Measurements from ENCODE around the gene ST6GALNAC1. TPM values are rescaled to one million over a fixed set of nuclear protein-coding genes. Genes with fewer than 3 reads are reported as not detected.
A peak's percentile ranks its signal among the peaks of the same experiment; 100 is the strongest.

The ST6GALNAC1 gene
- total and polyA plus RNA-seq, 2 of the 13 experiments (the other 11 are each of a cell fraction or from before 2014, with no cell fraction given) = not detected

DNA sequence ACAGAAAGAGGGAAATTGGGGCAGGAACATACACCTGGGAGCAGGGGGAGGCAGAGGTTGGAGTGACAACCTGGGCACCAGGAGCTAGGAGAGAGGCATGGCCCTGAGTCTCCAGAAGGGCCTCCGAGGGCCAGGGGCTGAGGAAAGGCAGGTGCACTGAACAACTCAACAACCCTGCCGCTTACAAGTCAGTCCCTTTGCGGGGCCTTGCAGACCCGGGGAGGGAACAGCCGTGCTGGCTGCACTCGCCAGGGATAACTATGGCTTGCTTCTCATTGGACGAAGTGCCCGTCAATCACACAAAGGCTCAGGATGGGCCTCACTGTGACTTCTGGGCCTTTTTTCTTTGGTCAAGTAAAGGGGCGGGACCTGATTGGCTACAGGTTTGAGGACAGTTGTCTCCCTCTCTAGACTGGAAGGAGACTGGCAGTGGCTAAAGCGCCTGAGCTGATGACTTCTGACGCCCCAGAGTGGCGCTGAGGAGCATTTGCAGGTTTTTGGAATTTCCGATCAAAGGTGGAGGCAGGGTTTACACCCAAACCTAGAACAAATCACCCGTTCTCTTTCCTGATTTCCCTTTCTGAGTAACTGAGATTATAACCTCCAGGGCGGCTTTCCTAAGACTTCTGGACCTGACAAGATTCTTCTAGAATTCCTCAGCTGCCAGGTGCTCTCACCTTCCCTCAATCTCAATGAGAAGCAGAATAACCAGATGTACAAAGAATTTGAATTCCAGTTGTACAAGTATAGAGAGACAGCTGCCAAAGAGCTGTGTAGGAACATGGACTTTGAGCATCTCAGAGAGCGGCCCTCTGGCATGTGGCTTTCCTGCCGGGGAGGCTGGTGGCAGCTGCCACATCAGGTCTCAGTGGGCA lies 30.3 kb downstream of the ST6GALNAC1 start (continued):
- TF ChIP-seq, protein P1, sequence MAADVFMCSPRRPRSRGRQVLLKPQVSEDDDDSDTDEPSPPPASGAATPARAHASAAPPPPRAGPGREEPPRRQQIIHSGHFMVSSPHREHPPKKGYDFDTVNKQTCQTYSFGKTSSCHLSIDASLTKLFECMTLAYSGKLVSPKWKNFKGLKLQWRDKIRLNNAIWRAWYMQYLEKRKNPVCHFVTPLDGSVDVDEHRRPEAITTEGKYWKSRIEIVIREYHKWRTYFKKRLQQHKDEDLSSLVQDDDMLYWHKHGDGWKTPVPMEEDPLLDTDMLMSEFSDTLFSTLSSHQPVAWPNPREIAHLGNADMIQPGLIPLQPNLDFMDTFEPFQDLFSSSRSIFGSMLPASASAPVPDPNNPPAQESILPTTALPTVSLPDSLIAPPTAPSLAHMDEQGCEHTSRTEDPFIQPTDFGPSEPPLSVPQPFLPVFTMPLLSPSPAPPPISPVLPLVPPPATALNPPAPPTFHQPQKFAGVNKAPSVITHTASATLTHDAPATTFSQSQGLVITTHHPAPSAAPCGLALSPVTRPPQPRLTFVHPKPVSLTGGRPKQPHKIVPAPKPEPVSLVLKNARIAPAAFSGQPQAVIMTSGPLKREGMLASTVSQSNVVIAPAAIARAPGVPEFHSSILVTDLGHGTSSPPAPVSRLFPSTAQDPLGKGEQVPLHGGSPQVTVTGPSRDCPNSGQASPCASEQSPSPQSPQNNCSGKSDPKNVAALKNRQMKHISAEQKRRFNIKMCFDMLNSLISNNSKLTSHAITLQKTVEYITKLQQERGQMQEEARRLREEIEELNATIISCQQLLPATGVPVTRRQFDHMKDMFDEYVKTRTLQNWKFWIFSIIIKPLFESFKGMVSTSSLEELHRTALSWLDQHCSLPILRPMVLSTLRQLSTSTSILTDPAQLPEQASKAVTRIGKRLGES (CRISPR knock-in tag; IDR thresholded peaks at IDR 0.05; ENCODE audit: borderline replicate concordance) = no peak
- TF ChIP-seq HIVEP1 (CRISPR knock-in tag; IDR thresholded peaks at IDR 0.05) (no peak), MIXL1 (CRISPR knock-in tag; IDR thresholded peaks at IDR 0.05) (no peak), HDAC2 (CRISPR knock-in tag; IDR thresholded peaks at IDR 0.05) (no peak), KDM5B (CRISPR knock-in tag; IDR thresholded peaks at IDR 0.05; ENCODE audit: borderline replicate concordance) (no peak), RFXANK (CRISPR knock-in tag; IDR thresholded peaks at IDR 0.05) (no peak), ZNF550 (CRISPR knock-in tag; IDR thresholded peaks at IDR 0.05; ENCODE audit: borderline replicate concordance) (no peak), ZNF552 (CRISPR knock-in tag; IDR thresholded peaks at IDR 0.05; ENCODE audit: borderline replicate concordance) (no peak), ZNF569 (CRISPR knock-in tag; IDR thresholded peaks at IDR 0.05; ENCODE audit: borderline replicate concordance) (no peak), SP2 (CRISPR knock-in tag; IDR thresholded peaks at IDR 0.05) (peak; percentile 90), CHD4 (IDR thresholded peaks at IDR 0.05; ENCODE audit: borderline replicate concordance, low read length) (no peak), BRD4 (CRISPR knock-in tag; IDR thresholded peaks at IDR 0.05) (no peak; the same call in 1 of the 2 replicates), CC2D1A (CRISPR knock-in tag; IDR thresholded peaks at IDR 0.05) (no peak), ZNF263 (CRISPR knock-in tag; IDR thresholded peaks at IDR 0.05) (no peak; the same call in 1 of the 2 replicates), PPARG (CRISPR knock-in tag; conservative IDR thresholded peaks at IDR 0.05) (no peak), ZNF549 (CRISPR knock-in tag; IDR thresholded peaks at IDR 0.05) (no peak), CBX1 (IDR thresholded peaks at IDR 0.05; ENCODE audit: low read depth) (no peak), ZSCAN29 (CRISPR knock-in tag; conservative IDR thresholded peaks at IDR 0.05) (no peak), KLF11 (CRISPR knock-in tag; IDR thresholded peaks at IDR 0.05) (no peak), KDM1A (CRISPR knock-in tag; IDR thresholded peaks at IDR 0.05) (no peak), ZNF274 (CRISPR knock-in tag; IDR thresholded peaks at IDR 0.05) (no peak)
- TF ChIP-seq, protein P2, sequence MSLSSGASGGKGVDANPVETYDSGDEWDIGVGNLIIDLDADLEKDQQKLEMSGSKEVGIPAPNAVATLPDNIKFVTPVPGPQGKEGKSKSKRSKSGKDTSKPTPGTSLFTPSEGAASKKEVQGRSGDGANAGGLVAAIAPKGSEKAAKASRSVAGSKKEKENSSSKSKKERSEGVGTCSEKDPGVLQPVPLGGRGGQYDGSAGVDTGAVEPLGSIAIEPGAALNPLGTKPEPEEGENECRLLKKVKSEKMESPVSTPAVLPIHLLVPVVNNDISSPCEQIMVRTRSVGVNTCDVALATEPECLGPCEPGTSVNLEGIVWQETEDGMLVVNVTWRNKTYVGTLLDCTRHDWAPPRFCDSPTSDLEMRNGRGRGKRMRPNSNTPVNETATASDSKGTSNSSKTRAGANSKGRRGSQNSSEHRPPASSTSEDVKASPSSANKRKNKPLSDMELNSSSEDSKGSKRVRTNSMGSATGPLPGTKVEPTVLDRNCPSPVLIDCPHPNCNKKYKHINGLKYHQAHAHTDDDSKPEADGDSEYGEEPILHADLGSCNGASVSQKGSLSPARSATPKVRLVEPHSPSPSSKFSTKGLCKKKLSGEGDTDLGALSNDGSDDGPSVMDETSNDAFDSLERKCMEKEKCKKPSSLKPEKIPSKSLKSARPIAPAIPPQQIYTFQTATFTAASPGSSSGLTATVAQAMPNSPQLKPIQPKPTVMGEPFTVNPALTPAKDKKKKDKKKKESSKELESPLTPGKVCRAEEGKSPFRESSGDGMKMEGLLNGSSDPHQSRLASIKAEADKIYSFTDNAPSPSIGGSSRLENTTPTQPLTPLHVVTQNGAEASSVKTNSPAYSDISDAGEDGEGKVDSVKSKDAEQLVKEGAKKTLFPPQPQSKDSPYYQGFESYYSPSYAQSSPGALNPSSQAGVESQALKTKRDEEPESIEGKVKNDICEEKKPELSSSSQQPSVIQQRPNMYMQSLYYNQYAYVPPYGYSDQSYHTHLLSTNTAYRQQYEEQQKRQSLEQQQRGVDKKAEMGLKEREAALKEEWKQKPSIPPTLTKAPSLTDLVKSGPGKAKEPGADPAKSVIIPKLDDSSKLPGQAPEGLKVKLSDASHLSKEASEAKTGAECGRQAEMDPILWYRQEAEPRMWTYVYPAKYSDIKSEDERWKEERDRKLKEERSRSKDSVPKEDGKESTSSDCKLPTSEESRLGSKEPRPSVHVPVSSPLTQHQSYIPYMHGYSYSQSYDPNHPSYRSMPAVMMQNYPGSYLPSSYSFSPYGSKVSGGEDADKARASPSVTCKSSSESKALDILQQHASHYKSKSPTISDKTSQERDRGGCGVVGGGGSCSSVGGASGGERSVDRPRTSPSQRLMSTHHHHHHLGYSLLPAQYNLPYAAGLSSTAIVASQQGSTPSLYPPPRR (CRISPR knock-in tag; IDR thresholded peaks at IDR 0.05; ENCODE audit: borderline replicate concordance) = no peak
- TF ChIP-seq, protein P3, sequence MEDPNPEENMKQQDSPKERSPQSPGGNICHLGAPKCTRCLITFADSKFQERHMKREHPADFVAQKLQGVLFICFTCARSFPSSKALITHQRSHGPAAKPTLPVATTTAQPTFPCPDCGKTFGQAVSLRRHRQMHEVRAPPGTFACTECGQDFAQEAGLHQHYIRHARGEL (CRISPR knock-in tag; IDR thresholded peaks at IDR 0.05) = peak; percentile 87; the same call in 1 of the 2 replicates

Data from HepG2 (cell line).